OCI-LY7 (cell line): ENCODE measurements around the gene RAD51B.

Experiments
- CTCF ChIP-seq: fragments of 200-600 bp; sonication (generic); conservative IDR thresholded peaks from 2 replicates; pipeline ENCODE4 v1.5.1; 2014; ENCODE audit warnings: mild to moderate bottlenecking, antibody characterized with exemption, low read length, moderate library complexity, mixed read lengths
- EZH2phosphoT487 ChIP-seq: fragments of 200-600 bp; sonication (generic); IDR thresholded peaks from 2 replicates; pipeline ENCODE4 v1.6.1; 2018; ENCODE audit warnings: low read depth, borderline replicate concordance, mild to moderate bottlenecking, mixed run types, antibody characterized with exemption, low read length, moderate library complexity, mixed read lengths

- TF ChIP-seq CTCF = no peak
- no peak for TF ChIP-seq EZH2phosphoT487
These were observed 329.2 kb downstream of the RAD51B start for GRCh38 chr14:68148763-68149162.
